NCI-H2081 treated with DMSO at 0.1 percent for 48 hours (cell line): Measurements from ENCODE around the gene SLC39A9.

Experiments used
- DNase-seq: peaks from one replicate; lab custom pipeline; 2025; lab: John Stamatoyannopoulos, UW

Gene SLC39A9

DNA sequence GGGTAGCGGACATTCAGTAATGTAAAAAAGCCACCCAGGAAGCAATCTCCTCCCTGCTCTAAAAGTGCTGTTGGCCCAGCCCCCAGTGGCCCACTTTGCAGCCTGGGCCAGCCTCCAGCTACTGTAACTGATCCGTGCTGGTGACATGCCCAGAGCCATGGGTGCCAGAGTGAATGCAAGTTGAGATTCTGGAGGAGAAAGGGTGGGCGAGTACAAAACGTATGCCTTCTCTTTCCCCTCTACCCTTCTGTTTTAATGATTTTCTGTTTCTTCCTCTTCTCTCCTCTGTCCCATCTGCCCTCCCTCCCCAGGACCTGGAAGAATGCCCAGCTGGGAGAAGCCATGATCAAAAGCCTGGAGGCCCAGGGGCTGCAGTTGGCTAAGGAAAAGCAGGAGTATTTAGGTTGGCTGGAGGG lies 102.9 kb downstream of the SLC39A9 start:
- no peak for DNase-seq

DNA sequence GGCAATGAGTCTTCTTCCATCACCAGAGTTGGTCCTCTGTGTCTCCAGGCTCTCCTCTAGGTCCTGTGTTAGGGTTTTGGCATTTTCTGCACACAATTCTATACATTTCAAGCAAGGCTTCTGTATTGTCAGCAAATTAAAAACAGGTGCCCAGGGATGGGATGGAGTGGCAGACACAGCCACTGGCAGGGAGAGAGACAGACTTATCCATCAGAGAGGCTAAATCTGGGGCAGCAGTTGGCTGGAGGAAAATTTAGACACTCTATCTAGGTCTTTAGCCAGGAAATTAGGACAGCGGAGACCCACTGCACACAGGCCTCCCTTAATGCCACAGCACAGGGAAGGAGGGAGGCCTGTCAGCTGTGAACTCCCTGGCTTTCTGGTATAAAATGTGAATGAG lies 106.3 kb downstream of the SLC39A9 start:
- no peak for DNase-seq

DNA sequence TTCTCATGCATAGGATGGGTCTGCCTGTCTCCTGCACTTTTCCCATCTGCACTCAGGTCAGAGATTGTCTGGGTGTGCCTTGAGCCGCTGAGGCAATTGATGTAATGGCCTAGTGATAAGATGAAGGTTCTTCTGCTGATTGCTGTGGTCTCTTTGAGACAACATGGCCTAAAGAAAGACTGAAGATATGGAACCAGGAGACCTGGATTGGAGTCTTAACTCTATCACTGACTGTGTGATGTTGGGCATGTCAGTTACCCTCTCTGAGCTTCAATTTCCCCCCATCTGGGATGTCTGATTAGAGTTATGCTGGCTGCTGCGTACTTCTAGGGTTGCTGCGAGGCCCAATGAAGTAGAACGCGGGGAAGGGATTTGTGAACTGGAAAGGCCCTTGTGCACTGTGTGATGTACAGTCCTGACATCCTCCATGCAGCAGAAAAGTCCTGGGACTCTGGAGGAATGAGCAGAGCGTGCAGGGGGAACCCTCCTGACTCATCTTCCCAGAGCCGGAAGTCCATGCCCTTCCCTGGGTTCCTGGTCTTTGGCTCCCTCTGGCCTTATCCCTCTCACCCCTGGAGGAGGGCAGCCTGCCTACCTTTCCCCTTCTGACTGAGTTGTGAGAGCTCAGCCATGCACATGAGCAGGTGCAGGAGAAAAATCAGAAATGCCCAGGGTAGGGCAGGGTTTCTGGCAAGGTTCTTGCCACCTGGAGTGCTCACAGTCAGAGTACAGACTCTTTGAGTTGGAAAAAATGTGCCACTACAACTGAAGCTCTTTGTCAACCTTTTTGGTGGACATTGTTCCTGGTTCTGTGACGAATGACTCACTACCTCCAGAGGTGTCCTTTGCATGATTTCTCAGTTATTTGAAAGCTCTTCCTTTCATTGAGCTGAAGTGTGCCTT lies 107.1 kb downstream of the SLC39A9 start:
- DNase-seq: no peak

DNA sequence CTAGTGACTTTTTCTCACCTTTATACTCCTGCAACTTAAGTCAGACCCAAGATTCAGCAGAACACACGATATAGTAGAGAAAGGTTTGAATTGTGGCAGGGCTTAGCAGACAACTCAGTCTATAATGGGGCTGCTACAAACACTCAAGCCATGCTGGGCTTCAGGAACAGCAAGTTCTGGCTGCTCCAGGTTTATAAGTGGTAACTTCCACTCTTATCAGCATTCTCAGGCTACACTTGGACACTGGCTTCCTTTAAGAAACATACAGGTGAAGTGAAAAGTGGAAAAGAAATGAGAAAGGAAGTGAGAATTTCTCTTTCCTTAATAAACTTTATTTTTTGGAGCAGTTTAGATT lies 107.7 kb downstream of the SLC39A9 start:
- DNase-seq: no peak
